ENCODE measurements around the gene ATP5PO. TPM values are rescaled to one million over a fixed set of nuclear protein-coding genes. Genes with fewer than 3 reads are reported as not detected.

Gene ATP5PO
- total and polyA plus RNA-seq, 2 of the 13 experiments (the other 11 are each of a cell fraction or from before 2014, with no cell fraction given), result 256 to 297 TPM

- TF ChIP-seq HNRNPUL1 (IDR thresholded peaks at IDR 0.05; ENCODE audit: low read depth, low read length) (no peak), DNMT3B (CRISPR knock-in tag; conservative IDR thresholded peaks at IDR 0.05) (no peak), SMC3 (IDR thresholded peaks at IDR 0.05; ENCODE audit: low read length) (no peak), CCDC6 (CRISPR knock-in tag; IDR thresholded peaks at IDR 0.05) (no peak), LCORL (IDR thresholded peaks at IDR 0.05) (no peak), LCORL (CRISPR knock-in tag; IDR thresholded peaks at IDR 0.05) (no peak; the same call in 1 of the 2 replicates), ZNF576 (CRISPR knock-in tag; IDR thresholded peaks at IDR 0.05) (0 out of 2 replicates have a peak, but pooled peaks have one; percentile 21), ZFP62 (CRISPR knock-in tag; IDR thresholded peaks at IDR 0.05) (no peak), ZMAT5 (CRISPR knock-in tag; IDR thresholded peaks at IDR 0.05; ENCODE audit: borderline replicate concordance, low read depth) (no peak), ZNF704 (CRISPR knock-in tag; IDR thresholded peaks at IDR 0.05; ENCODE audit: borderline replicate concordance) (no peak), CEBPZ (IDR thresholded peaks at IDR 0.05; ENCODE audit: low read length) (no peak), TCF7L2 (IDR thresholded peaks at IDR 0.05; ENCODE audit: low read depth, low read length) (no peak), DNMT1 (CRISPR knock-in tag; IDR thresholded peaks at IDR 0.05) (no peak), CTCF (CRISPR knock-in tag; IDR thresholded peaks at IDR 0.05) (no peak; the same call in 1 of the 2 replicates), MAX (IDR thresholded peaks at IDR 0.05) (peak; percentile 36; the same call in 1 of the 2 replicates), ZNF780A (CRISPR knock-in tag; IDR thresholded peaks at IDR 0.05) (no peak; the same call in 1 of the 2 replicates), ZFAT (CRISPR knock-in tag; conservative IDR thresholded peaks at IDR 0.05) (no peak), ATRX (CRISPR knock-in tag; IDR thresholded peaks at IDR 0.05; ENCODE audit: borderline replicate concordance) (no peak), ZNF740 (CRISPR knock-in tag; IDR thresholded peaks at IDR 0.05) (no peak), ZFP82 (CRISPR knock-in tag; IDR thresholded peaks at IDR 0.05; ENCODE audit: borderline replicate concordance) (no peak), ZFYVE20 (CRISPR knock-in tag; IDR thresholded peaks at IDR 0.05; ENCODE audit: borderline replicate concordance, low read depth) (no peak)
These were observed at the start of gene ATP5PO (continued) for GRCh38 chr21:33915368-33916199.
